Small intestine (tissue), 7 donors: ENCODE results near the gene FADS1. TPM values are rescaled to one million over a fixed set of nuclear protein-coding genes. Genes with fewer than 3 reads are reported as not detected.

Experiments
- DNase-seq, 2 donors: peaks; one replicate each; pipeline versions ENCODE4 v3.0.0 to v3.0.0-alpha.2; 2013
- FAIRE-seq: peaks from 2 replicates; lab custom pipeline; 2012; peaks lifted over from hg19 to GRCh38; lab: Jason Lieb, UNC
- H3K27ac ChIP-seq, 3 donors: one replicate each; pipeline ENCODE4 v1.5.1; 2013; ENCODE audit warnings: low read length in 2 of 3, mild to moderate bottlenecking in 2 of 3, control low read depth in 1 of 3, inconsistent platforms in 1 of 3, low read depth in 1 of 3, moderate library complexity in 1 of 3
- H3K27me3 ChIP-seq, 3 donors: one replicate each; pipeline ENCODE4 v1.6.1; 2013; ENCODE audit warnings: low read length in 3 of 3, inconsistent platforms in 1 of 3; ENCODE audit not compliant: control insufficient read depth in 3 of 3, insufficient read depth in 3 of 3
- H3K36me3 ChIP-seq, 3 donors: one replicate each; pipeline ENCODE4 v1.6.1; 2013; ENCODE audit warnings: low read length in 3 of 3, inconsistent platforms in 1 of 3, low read depth in 1 of 3, mild to moderate bottlenecking in 1 of 3, moderate library complexity in 1 of 3; ENCODE audit not compliant: control insufficient read depth in 3 of 3, insufficient read depth in 2 of 3
- H3K4me1 ChIP-seq, 3 donors: one replicate each; pipeline ENCODE4 v1.6.1; 2013; ENCODE audit warnings: low read length in 2 of 3, inconsistent platforms in 1 of 3, low read depth in 1 of 3, mild to moderate bottlenecking in 1 of 3, moderate library complexity in 1 of 3; ENCODE audit not compliant: control insufficient read depth in 3 of 3, insufficient read depth in 2 of 3
- H3K4me3 ChIP-seq, 3 donors: one replicate each; pipeline ENCODE4 v1.5.1; 2013; ENCODE audit warnings: low read length in 3 of 3, control low read depth in 1 of 3, inconsistent platforms in 1 of 3, low read depth in 1 of 3, mild to moderate bottlenecking in 1 of 3, moderate library complexity in 1 of 3
- H3K9me3 ChIP-seq, 2 donors: one replicate each; pipeline ENCODE4 v1.6.1; 2013; ENCODE audit warnings: low read depth in 1 of 2, low read length in 1 of 2; ENCODE audit not compliant: control insufficient read depth in 2 of 2, insufficient read depth in 1 of 2
- WGBS, 3 donors: extraction: QIAGEN DNeasy Blood & Tissue Kit; methylation state at CpG; one replicate each; pipeline ENCODE4 v1.1.7; 2013; 5-methylcytosine and 5-hydroxymethylcytosine counted together
- polyA plus RNA-seq, 4 donors: library from polyadenylated mRNA; stranded (reverse) in 3 of 4; unstranded in 1 of 4; fragments of 200-250 nt in 3 of 4; fragments of 120-200 nt in 1 of 4; gene quantifications; one replicate each; pipeline versions ENCODE4 v1.2.1 to v1.2.3, GENCODE V29; 2013
- donor health status: healthy with polysubstance abuse.
- donor health status: control.
- donor health status: control.
- donor health status: Bipolar disorder and iron deficiency.
- donor health status: healthy.

The FADS1 gene
- polyA plus RNA-seq, 4 donors: 0.45 to 15.9 (median 2.1) TPM

GRCh38 chr11:61860054-61860903 lies 43.5 kb upstream of the FADS1 start:
- no peaks in the 10 kb centered on the region for H3K27me3 ChIP-seq
- peak in 1 of 2 donors; percentile 56 for DNase-seq
- no peaks in the 10 kb centered on the region for H3K9me3 ChIP-seq
- peaks cover 0 to 49% (median 6%) of the 10 kb centered on the region in 3 donors for H3K36me3 ChIP-seq
- no peak for FAIRE-seq
- no peak overlapping the region for H3K27ac ChIP-seq
- no peak overlapping the region for H3K4me3 ChIP-seq
- WGBS, 3 donors: 43 to 71% (median 55%) methylated on average over 16 of the region's 16 CpGs
- H3K4me1 ChIP-seq: no peaks in the 10 kb centered on the region

- WGBS, 3 donors: 90 to 91% (median 91%) methylated on average over 12 of the region's 12 CpGs
Measured at GRCh38 chr11:61855939-61856680, 39.3 kb upstream of the FADS1 start.

GRCh38 chr11:61854966-61855714 lies 38.3 kb upstream of the FADS1 start:
- H3K36me3 ChIP-seq: peaks cover 0 to 48% (median 8%) of the 10 kb centered on the region in 3 donors
- no peak overlapping the region for H3K4me3 ChIP-seq
- peaks cover 0 to 8% (median 1%) of the 10 kb centered on the region in 3 donors for H3K4me1 ChIP-seq
- no peaks in the 10 kb centered on the region for H3K9me3 ChIP-seq
- no peak for DNase-seq
- 90 to 93% (median 92%) methylated on average over 13 to 14 of the region's 14 CpGs for WGBS, 3 donors
- no peaks in the 10 kb centered on the region for H3K27me3 ChIP-seq
- no peak for FAIRE-seq
- H3K27ac ChIP-seq: no peak overlapping the region

More at GRCh38 chr11:61855939-61856680, 39.3 kb upstream of the FADS1 start:
- Histone ChIP-seq H3K36me3 (peaks cover 0 to 53% (median 8%) of the 10 kb centered on the region in 3 donors), H3K27ac (no peak overlapping the region), H3K4me1 (peaks cover 0 to 2% (median under 1%) of the 10 kb centered on the region in 3 donors), H3K4me3 (no peak overlapping the region), H3K27me3 (no peaks in the 10 kb centered on the region), H3K9me3 (no peaks in the 10 kb centered on the region)
- DNase-seq (no peak), FAIRE-seq (no peak)

- Histone ChIP-seq H3K27ac (no peak overlapping the region), H3K4me1 (peaks cover 0 to 8% (median 1%) of the 10 kb centered on the region in 3 donors), H3K27me3 (no peaks in the 10 kb centered on the region), H3K4me3 (no peak overlapping the region), H3K36me3 (peaks cover 0 to 45% (median 8%) of the 10 kb centered on the region in 3 donors), H3K9me3 (no peaks in the 10 kb centered on the region)
- FAIRE-seq (no peak), DNase-seq (no peak)
- 94 to 98% (median 96%) methylated on average over 17 of the region's 17 CpGs for WGBS, 3 donors
Measured at GRCh38 chr11:61854206-61854895, 37.5 kb upstream of the FADS1 start.

GRCh38 chr11:61853698-61854169 lies 36.9 kb upstream of the FADS1 start:
- Histone ChIP-seq H3K27me3 (no peaks in the 10 kb centered on the region), H3K4me1 (peaks cover 0 to 8% (median 1%) of the 10 kb centered on the region in 3 donors), H3K4me3 (no peak overlapping the region), H3K27ac (no peak overlapping the region), H3K36me3 (peaks cover 0 to 45% (median 8%) of the 10 kb centered on the region in 3 donors), H3K9me3 (no peaks in the 10 kb centered on the region)
- DNase-seq (no peak), FAIRE-seq (no peak)
- WGBS, 3 donors: 52 to 69% (median 62%) methylated on average over 13 of the region's 13 CpGs

- FAIRE-seq: no peak
- H3K4me3 ChIP-seq: no peak overlapping the region
- H3K27me3 ChIP-seq: no peaks in the 10 kb centered on the region
- no peak overlapping the region for H3K27ac ChIP-seq
- H3K4me1 ChIP-seq: peaks cover 0 to 8% (median 1%) of the 10 kb centered on the region in 3 donors
- peaks cover 0 to 47% (median 11%) of the 10 kb centered on the region in 3 donors for H3K36me3 ChIP-seq
- 71 to 80% (median 75%) methylated on average over 6 of the region's 6 CpGs for WGBS, 3 donors
- H3K9me3 ChIP-seq: no peaks in the 10 kb centered on the region
- no peak for DNase-seq
Measured at GRCh38 chr11:61851900-61852295, 35.1 kb upstream of the FADS1 start.

GRCh38 chr11:61851113-61851899 lies 34.5 kb upstream of the FADS1 start:
- H3K27ac ChIP-seq: peak overlapping the region in 2 of 3 donors; percentile 30 to 78
- H3K4me3 ChIP-seq: peak overlapping the region in 1 of 3 donors; percentile 21
- FAIRE-seq (no peak), DNase-seq (peak; percentile 19 to 47)
- H3K36me3 ChIP-seq: peaks cover 0 to 43% (median 11%) of the 10 kb centered on the region in 3 donors
- H3K27me3 ChIP-seq: no peaks in the 10 kb centered on the region
- peaks cover 0 to 8% (median 1%) of the 10 kb centered on the region in 3 donors for H3K4me1 ChIP-seq
- 30 to 65% (median 39%) methylated on average over 24 of the region's 24 CpGs for WGBS, 3 donors
- H3K9me3 ChIP-seq: no peaks in the 10 kb centered on the region
